Epithelial cell of proximal tubule (primary cell): ENCODE measurements around the gene TULP4. TPM values are rescaled to one million over a fixed set of nuclear protein-coding genes. Genes with fewer than 3 reads are reported as not detected.

Experiments
- DNase-seq: peaks from one replicate; pipeline ENCODE4 v3.0.0-alpha.2; 2011; ENCODE audit warnings: low read depth
- H3K4me3 ChIP-seq: 2 replicates; pipeline ENCODE4 v1.5.1; 2011; ENCODE audit warnings: low read depth, mild to moderate bottlenecking, low read length
- CTCF ChIP-seq: conservative IDR thresholded peaks from 2 replicates; pipeline ENCODE4 v1.5.1; 2012; ENCODE audit warnings: low read depth, mild to moderate bottlenecking, low read length
- total RNA-seq: library from RNA; depleted of rRNA; stranded (reverse); fragments of >200 nt; gene quantifications from 2 replicates; pipeline ENCODE4 v1.2.3, GENCODE V29; 2015

The TULP4 gene
- total RNA-seq, 1 donor from 2014 or later: 25.4 TPM

GRCh38 chr6:158457616-158458278, 145.5 kb downstream of the TULP4 start:
- H3K4me3 ChIP-seq: no peak overlapping the region
- TF ChIP-seq CTCF: no peak
- DNase-seq: no peak

- no peak for DNase-seq
- no peak overlapping the region for H3K4me3 ChIP-seq
- TF ChIP-seq CTCF: no peak
Observed at GRCh38 chr6:158459726-158460125, 147.5 kb downstream of the TULP4 start.

GRCh38 chr6:158460602-158461169, 148.4 kb downstream of the TULP4 start:
- no peak overlapping the region for H3K4me3 ChIP-seq
- no peak for TF ChIP-seq CTCF
- DNase-seq: no peak

GRCh38 chr6:158461954-158462353, 149.7 kb downstream of the TULP4 start:
- no peak overlapping the region for H3K4me3 ChIP-seq
- no peak for DNase-seq
- TF ChIP-seq CTCF: no peak

- H3K4me3 ChIP-seq: no peak overlapping the region
- TF ChIP-seq CTCF: no peak
- DNase-seq: no peak
Observed at GRCh38 chr6:158464483-158464882, 152.2 kb downstream of the TULP4 start.

GRCh38 chr6:158465257-158465656, 153.0 kb downstream of the TULP4 start:
- H3K4me3 ChIP-seq: no peak overlapping the region
- no peak for DNase-seq
- TF ChIP-seq CTCF: no peak

- no peak for TF ChIP-seq CTCF
- DNase-seq: no peak
- H3K4me3 ChIP-seq: no peak overlapping the region
Observed at GRCh38 chr6:158465747-158466146, 153.5 kb downstream of the TULP4 start.
